SH-SY5Y (cell line): ENCODE results near the gene RAB36.

Experiments used
- GATA2 ChIP-seq: IDR thresholded peaks from 2 replicates; pipeline ENCODE4 v1.6.1; 2011; ENCODE audit warnings: mild to moderate bottlenecking, low read depth, low read length
- GATA3 ChIP-seq: IDR thresholded peaks from 2 replicates; pipeline ENCODE4 v1.6.1; 2011; ENCODE audit warnings: low read depth, mild to moderate bottlenecking, low read length, moderate library complexity

RAB36 gene

DNA sequence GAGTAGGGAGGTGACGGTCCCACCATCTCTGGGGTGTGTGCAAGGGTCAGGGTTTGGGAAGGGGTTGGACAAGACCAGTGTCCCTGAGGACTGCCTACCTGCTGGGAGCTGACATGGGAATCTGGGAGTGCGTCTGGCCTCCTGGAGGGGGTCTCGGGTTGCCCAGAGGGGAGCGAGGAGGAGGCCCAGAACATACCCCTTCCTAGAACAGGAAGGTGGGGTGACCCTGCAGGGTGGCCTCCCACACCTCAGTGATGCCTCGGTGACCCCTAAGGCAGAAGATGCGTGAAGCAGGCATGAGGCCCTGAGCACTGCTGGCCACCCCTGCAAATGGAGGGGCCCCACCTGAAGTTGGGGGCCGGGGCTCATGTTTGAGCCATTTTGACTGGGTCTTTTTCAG, 29.9 kb upstream of the RAB36 start:
- TF ChIP-seq GATA2 = no peak
- TF ChIP-seq GATA3 = no peak

DNA sequence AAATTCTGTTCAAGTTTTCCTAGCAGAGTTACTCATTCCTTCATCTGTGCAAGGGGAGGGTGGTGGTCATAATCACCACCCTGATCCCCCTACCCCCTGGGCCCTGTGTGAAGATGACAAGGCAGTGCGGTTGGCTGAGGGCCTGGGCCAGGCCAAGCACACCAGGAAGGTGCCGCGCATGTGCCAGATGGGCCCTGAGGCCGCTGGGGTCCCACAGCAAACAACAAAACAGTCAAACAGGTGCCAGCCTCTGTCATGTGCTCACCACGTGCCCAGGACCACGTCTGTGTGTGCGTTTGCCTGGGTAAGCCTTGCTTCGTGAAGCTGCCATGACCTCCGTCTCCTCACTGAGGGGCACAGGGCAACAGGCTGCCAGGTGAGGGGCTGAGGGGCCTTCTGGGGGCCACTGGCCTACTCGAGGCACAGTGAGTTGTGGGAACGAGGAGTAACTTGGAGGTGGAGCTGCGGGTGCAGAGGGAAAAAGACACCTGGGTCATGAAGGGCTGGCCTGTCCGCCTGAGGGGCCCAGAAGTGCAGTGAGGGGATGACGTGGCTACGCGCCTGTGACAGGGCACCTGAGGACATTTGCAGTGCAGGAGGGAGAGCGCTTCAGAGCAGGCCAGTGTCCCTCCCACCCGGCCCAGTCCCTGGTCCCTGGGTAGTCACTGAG, 29.3 kb upstream of the RAB36 start:
- TF ChIP-seq GATA3 = no peak
- no peak for TF ChIP-seq GATA2

DNA sequence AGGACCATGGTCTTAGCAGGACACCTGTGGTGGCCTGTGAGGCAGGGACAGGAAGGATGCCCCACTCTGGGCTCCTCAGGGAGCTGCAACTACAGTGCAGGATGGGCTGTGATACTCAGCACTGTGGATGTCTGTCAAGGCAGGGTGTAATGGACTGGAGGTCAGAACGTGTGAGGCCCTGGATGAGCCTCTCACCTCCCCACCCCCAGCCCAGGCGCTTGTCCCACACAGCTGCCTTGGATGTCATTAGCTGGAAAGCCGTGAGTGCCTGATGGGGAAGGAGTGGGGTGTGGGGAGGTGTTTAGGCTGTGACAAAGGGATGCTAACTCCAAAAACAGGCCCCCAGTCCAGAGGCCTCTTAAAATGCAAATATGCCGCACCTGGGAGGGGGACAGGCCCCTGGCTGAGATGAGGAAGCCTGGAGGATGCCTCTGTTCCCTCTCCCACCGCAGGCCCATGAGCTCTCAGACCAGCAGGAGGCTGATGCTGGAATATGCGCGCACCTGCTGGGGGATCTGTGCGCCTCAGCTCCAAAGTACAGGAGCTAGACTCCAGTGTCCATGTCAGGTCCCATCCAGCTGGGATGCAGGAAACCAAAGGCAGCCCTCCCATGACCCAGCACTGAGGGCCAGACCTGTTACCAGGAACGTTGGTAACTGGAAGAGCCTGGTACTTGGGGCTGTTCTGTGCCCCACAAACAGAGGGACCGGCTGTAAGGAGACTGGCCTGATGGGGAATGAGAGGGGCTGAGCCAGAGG, 28.6 kb upstream of the RAB36 start:
- TF ChIP-seq GATA2 = no peak
- no peak for TF ChIP-seq GATA3

DNA sequence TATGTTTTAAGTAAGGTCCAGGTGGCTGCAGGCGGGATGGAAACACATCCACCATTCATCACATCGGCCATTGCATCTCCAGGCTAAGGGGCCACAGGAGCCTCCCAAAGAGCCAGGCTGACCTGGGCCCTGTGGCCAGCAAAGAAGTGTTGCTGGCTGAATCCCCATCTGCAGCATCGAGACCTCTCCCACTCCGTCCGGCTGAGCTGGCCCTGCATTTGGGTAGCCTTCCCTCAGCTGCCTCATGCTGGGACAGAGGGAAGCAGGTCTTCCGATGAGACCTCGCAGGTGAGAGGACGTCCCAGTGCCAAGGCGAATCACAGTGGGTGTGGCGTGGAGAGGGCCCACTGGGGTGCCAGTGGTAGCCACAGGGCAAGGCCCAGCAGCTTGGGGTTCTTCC, 28.0 kb upstream of the RAB36 start:
- TF ChIP-seq GATA3 (no peak), GATA2 (no peak)

DNA sequence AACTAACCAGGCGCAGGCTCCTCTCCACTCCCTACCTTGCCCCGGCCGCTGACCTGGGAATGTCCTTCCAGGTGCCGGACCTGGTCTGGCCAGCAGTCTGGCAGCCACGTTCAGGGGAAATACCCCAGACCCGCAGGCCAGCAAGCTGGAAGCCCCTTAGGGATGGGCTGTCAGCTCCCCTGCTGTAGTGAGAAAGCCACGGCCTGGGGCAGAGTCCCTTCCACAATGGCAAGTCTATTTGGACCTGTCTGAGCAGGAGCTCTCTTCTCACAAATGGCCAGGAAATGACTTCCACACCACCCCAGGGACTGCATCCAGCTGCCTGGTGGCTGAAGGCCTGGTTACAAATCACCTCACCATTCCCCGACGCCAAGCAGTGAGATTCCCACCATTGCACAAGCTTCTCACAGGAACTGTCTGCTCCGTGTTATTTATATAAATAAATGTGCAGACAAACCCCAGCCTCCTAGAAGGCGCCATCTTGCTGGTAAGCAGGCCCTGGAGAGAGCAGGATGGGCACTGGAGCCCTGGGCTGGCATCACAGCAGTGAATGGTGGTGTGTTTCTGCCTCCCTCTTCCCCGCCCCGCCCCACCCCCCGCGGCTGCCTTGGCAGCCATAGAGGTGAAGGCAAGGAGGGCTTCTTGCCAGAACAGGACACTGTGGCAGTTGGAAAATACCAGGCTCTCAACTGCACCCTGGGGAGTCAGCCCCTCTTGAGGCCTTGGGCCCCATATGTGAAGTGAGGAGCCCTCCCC, 27.2 kb upstream of the RAB36 start:
- no peak for TF ChIP-seq GATA2
- TF ChIP-seq GATA3 = no peak

DNA sequence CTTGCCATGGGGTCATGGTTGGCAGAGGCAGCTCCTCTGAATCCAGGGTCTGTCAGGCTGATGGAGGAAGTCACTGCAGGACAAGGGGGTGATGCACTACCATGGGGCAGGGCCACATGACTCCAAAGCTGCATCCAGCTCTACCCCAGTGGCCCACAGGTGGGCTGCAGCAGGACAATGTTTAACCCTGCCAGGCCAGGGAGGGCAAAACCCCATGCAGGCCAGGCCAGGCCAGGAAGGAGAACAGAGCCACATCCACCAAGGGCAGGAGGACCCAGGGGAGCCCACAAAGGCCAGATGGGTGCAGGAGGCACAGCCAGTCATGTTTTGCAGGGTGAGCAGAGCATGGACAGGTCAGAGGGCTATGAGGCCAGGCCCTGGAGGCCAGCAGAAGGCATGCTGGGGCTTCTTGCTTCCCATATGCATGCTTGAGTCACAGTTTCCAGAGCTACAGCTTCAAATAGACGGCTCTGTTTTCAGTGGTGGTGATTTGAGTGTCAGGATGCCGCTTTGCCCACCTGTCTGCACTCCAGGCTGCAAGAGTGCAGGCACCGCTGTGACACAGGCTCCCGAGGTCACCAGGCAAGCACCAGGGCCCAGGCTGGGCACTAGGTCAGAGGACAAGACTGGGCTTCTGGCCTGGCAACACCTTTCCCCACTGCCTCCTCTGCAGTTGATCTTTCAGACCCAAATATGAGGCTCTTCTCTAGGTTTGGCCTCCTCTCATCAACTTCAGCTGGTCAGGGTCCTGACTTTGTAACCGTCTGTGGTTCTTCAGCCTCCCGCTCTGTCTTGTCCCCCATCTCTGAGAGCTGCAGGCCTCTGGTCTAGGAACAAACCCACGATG, 26.4 kb upstream of the RAB36 start:
- no peak for TF ChIP-seq GATA3
- TF ChIP-seq GATA2 = no peak

DNA sequence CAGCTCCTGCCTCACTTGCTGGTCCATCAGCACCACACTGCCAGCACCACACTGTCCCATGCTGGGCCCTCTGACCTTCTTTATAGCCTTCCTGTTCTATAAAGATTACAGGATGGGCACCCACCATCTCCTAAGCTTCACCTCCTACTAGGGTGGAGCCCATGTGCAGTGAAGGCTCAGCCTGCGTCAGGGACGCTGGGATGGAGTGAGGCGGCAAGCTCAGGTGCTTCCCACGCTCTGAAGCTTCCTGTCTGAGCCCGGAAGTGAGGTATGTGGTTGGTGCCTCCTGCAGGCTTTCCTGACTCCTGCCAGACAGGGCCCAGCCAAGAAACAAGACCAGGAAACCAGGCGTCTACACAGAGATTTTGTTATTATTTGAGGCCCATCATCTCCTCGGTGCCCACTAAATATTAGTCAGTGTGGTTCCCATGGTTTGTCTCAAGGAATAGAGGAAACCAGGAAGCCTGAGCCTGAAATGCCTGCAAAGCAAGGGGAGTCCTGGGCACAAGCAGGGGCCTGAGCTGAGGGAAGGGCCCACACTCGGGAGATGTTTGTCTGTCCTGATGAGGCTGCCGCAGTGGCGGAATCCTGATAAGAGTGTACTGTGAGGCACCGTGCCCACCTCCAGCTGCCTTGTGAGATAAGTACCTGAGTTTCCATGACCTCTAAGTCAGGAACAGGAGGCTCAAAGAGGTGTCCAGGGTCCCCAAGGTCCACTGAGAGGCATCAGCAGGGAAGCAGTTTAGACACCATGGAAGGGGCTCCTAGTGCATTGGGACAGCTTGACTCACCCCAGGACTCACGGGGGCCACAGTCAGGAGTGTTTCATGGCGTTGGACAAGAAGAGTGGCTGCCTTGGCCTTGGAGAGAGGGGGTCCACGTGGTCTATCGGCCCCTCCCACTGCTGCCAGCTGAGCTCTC, 25.5 kb upstream of the RAB36 start:
- no peak for TF ChIP-seq GATA3
- no peak for TF ChIP-seq GATA2

DNA sequence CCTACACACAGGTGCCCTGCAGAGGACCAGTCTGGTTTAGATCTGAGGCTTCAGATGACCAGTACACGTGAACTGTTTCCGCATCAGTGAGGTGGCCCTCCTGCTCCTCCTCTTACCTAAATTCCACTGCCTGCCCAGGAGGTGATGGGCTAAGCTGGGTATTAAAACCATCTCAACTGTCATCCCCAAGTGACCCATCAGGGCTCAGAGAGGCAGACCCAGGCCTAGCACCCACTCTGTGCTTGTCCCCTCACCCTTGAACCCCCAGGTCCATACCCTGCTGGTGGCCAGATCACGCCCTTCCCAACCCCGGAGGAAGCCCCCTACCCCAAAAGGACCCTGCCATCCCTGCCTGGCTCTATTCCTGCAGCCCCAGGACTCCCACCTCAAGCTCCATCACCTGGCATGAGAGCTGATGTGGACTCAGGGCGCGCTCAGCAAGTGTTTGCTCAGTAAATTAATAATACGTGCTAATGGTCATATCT, 24.8 kb upstream of the RAB36 start:
- TF ChIP-seq GATA2 (no peak), GATA3 (no peak)

DNA sequence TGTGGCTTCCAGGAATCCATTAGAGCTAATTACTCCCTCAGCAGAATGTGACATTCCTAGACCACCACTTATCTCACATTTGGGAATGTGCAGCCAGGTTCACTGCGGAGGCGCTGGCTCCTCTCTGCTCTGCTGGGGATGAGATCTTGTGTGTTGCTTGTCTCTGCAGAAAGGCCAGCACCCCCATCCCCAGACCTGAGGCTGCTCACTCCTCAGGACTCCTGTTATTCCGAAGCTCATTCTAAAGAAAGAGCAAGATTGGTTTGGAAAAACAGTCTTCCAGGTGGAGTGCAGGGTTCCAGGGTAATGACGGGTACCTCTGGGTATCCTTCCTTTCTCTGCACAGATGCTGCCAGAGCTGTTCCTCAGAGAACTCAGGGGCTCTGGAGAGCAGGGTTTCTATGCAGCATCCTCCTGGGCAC, 24.3 kb upstream of the RAB36 start:
- TF ChIP-seq GATA2 = no peak
- TF ChIP-seq GATA3 = no peak

DNA sequence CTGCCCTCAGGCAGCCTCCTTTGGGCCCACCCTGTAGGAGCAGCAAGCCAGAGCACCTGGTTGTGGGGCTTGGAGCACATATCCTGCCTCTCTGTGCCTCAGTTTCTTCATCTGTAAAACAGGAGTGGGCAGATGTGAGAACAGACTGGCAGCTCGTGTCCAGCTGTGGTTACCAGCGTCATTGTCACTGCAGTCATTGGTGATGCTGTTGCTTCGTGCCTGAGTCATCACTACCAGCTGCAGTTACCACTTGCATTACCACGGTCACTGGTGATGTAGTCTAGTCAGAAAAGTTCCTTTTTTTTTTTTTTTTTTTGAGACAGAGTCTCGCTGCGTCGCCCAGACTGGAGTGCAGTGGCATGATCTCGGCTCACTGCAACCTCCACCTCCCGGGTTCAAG, 23.9 kb upstream of the RAB36 start:
- TF ChIP-seq GATA3 (no peak), GATA2 (no peak)

DNA sequence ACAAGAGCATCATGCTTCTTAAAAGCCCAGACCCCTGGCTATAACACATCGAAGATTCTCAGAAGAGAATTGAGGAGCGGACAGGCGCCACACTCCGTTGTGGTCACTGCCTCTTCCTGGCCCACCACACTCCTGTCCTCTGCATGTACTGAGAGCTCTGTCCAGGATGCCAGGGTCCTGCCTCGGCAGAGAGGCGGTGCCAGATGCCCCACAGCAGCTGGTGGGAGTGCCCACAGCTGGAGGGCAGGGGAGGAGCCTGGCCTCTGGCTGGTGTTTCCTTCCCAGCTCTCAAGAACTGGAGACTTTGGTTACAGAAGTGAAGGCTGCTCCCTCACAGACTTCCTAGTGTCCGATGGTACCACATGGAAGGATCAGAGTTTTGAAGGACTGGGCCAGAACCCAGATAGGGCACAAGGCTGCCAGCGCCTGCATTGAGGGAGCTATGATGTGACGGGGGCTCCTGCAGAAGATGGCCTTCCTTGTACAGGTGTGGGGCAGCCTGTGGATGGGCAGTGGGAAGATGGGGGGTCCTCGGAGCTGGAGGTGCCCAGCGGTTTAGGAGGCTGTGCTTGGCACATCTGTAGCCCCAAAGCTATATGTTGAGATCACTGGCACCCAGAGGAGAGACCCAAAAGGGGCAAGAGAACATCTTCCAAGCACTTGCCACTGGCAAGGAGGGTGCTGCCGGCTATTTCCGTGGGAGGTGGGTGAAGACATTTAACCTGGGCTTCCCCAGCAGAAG, 22.9 kb upstream of the RAB36 start:
- TF ChIP-seq GATA2 = no peak
- no peak for TF ChIP-seq GATA3

DNA sequence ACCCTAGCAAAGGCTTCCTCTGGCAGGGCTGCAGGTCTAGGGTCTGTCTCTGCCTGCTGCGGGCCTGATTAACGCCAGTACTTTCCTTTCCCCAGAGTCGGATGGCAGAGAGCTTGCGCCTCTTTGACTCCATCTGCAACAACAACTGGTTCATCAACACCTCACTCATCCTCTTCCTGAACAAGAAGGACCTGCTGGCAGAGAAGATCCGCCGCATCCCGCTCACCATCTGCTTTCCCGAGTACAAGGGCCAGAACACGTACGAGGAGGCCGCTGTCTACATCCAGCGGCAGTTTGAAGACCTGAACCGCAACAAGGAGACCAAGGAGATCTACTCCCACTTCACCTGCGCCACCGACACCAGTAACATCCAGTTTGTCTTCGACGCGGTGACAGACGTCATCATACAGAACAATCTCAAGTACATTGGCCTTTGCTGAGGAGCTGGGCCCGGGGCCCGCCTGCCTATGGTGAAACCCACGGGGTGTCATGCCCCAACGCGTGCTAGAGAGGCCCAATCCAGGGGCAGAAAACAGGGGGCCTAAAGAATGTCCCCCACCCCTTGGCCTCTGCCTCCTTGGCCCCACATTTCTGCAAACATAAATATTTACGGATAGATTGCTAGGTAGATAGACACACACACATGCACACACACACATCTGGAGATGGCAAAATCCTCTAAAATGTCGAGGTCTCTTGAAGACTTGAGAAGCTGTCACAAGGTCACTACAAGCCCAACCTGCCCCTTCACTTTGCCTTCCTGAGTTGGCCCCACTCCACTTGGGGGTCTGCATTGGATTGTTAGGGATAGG, 22.1 kb upstream of the RAB36 start:
- TF ChIP-seq GATA3 (no peak), GATA2 (no peak)
